Panc1 (cell line): ENCODE data around the gene POU2AF3. TPM values are rescaled to one million over a fixed set of nuclear protein-coding genes. Genes with fewer than 3 reads are reported as not detected.
"Not testable (repeated sequence)": the region's sequence is repeated elsewhere in the genome, so short reads cannot be mapped to it uniquely, and the experiment has no call there.

Experiments
- ATAC-seq: fragments of 200-7000 bp; cut with Tn5 transposase; 2 replicates; pipeline ENCODE4 v1.9.1; 2020; ENCODE audit warnings: mild to moderate bottlenecking, moderate library complexity
- BruUV-seq: library from RNA; stranded (reverse); fragments of 400-500 nt; replicated peaks from 2 replicates; lab custom pipeline; 2021; lab: Mats Ljungman, UMichigan
- CTCF ChIA-PET: fragments of 300-600 bp; sonication (Branson Sonifier 250); formaldehyde crosslinking; loops from one replicate; lab custom pipeline; 2022; ENCODE audit warnings: antibody characterized with exemption; lab: Charles Lee
- POLR2A ChIA-PET: fragments of 300-600 bp; sonication (Branson Sonifier 250); formaldehyde crosslinking; loops from one replicate; lab custom pipeline; 2022; ENCODE audit warnings: antibody characterized with exemption; lab: Charles Lee
- DNase-seq: peaks from one replicate; pipeline ENCODE4 v3.0.0-alpha.2; 2010; ENCODE audit warnings: low read depth, low spot score
- H3K27ac ChIP-seq: 2 replicates; pipeline ENCODE4 v1.5.1; 2011; ENCODE audit warnings: mild to moderate bottlenecking, low read length, inconsistent platforms
- H3K27me3 ChIP-seq: fragments of 200-500 bp; sonication (Bioruptor generic); 2 replicates; pipeline ENCODE4 v1.6.0; 2014; ENCODE audit warnings: low read length, inconsistent platforms; ENCODE audit not compliant: control insufficient read depth, insufficient read depth
- H3K36me3 ChIP-seq: fragments of 200-500 bp; sonication (Bioruptor generic); 2 replicates; pipeline ENCODE4 v1.5.1; 2014; ENCODE audit warnings: inconsistent platforms, mild to moderate bottlenecking, low read length, moderate library complexity; ENCODE audit not compliant: control insufficient read depth, insufficient read depth
- H3K4me1 ChIP-seq: 2 replicates; pipeline ENCODE4 v1.5.1; 2011; ENCODE audit warnings: inconsistent platforms, mild to moderate bottlenecking, low read length, moderate library complexity; ENCODE audit not compliant: control insufficient read depth, insufficient read depth
- H3K4me3 ChIP-seq, 2 experiments: 2 replicates each; pipeline ENCODE4 v1.5.1; 2011 to 2012; ENCODE audit warnings: low read depth in 2 of 2, low read length in 2 of 2, mild to moderate bottlenecking in 2 of 2, inconsistent platforms in 1 of 2, moderate library complexity in 1 of 2
- H3K9me3 ChIP-seq: fragments of 200-500 bp; sonication (Bioruptor generic); 2 replicates; pipeline ENCODE4 v1.5.1; 2014; ENCODE audit warnings: low read depth, mild to moderate bottlenecking, inconsistent platforms, low read length, moderate library complexity; ENCODE audit not compliant: control insufficient read depth, insufficient read depth
- POLR2AphosphoS5 ChIP-seq: IDR thresholded peaks from 2 replicates; pipeline ENCODE4 v1.6.1; 2012; ENCODE audit warnings: mild to moderate bottlenecking, low read depth, low read length, moderate library complexity
- SIN3A ChIP-seq: IDR thresholded peaks from 2 replicates; pipeline ENCODE4 v1.6.1; 2012; ENCODE audit warnings: low read depth, mild to moderate bottlenecking, low read length, moderate library complexity, borderline replicate concordance; ENCODE audit not compliant: insufficient read depth
- TCF7L2 ChIP-seq: IDR thresholded peaks from 2 replicates; pipeline ENCODE4 v1.6.1; 2011; ENCODE audit warnings: mild to moderate bottlenecking, low read depth, low read length, inconsistent platforms
- in situ Hi-C: cut with HindIII; loops from 2 replicates; pipeline ENCODE4 v1.10.0; 2016; ENCODE audit warnings: low sequenced_read_pairs, low pct_unique_long_range_greater_than_20kb
- intact Hi-C: fragments of 100-400 bp; cut with micrococcal nuclease; formaldehyde crosslinking; loops from one replicate; pipeline ENCODE4 v1.10.0; 2022; ENCODE audit not compliant: unreplicated experiment
- total RNA-seq: library from RNA; stranded (reverse); gene quantifications from one replicate; pipeline ENCODE4 v1.2.1, GENCODE V29; 2021; ENCODE audit not compliant: unreplicated experiment
- TF ChIP-seq, protein P1 (sequence below): fragments of 450-650 bp; IDR thresholded peaks from 2 replicates; pipeline ENCODE4 v1.5.1; 2017; ENCODE audit warnings: mild to moderate bottlenecking
- TF ChIP-seq, protein P2 (sequence below), 2 experiments: IDR thresholded peaks; 2 replicates each; pipeline ENCODE4 v1.6.1; 2011 to 2012; ENCODE audit warnings: low read depth in 2 of 2, control low read depth in 1 of 2, low read length in 1 of 2, mild to moderate bottlenecking in 1 of 2, moderate library complexity in 1 of 2; ENCODE audit not compliant: insufficient read depth in 1 of 2

Gene POU2AF3
- total RNA-seq, 1 experiment from 2014 or later, result 0.64 TPM

DNA sequence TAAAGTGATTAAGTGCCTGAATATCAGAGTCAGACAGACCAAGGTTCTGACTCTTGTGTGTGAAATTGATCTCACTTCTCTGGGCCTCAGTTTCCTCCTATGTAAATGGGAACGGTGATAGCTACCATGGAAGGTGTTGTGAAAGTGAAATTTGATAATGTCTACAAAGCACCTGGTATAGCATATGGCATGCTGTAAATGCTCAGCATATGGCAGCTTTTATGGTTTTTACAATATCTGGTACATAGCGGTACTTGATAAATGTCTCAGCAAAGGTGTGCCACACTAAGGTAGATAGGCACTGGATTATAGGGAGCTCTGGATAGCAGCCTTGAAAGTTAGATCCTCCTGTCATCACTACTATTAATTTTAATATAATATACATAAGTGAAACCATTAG is 32.9 kb upstream of the POU2AF3 start:
- TF ChIP-seq, protein P1, sequence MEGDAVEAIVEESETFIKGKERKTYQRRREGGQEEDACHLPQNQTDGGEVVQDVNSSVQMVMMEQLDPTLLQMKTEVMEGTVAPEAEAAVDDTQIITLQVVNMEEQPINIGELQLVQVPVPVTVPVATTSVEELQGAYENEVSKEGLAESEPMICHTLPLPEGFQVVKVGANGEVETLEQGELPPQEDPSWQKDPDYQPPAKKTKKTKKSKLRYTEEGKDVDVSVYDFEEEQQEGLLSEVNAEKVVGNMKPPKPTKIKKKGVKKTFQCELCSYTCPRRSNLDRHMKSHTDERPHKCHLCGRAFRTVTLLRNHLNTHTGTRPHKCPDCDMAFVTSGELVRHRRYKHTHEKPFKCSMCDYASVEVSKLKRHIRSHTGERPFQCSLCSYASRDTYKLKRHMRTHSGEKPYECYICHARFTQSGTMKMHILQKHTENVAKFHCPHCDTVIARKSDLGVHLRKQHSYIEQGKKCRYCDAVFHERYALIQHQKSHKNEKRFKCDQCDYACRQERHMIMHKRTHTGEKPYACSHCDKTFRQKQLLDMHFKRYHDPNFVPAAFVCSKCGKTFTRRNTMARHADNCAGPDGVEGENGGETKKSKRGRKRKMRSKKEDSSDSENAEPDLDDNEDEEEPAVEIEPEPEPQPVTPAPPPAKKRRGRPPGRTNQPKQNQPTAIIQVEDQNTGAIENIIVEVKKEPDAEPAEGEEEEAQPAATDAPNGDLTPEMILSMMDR, result no peak
- TF ChIP-seq TCF7L2 (no peak), SIN3A (no peak), POLR2AphosphoS5 (no peak)
- TF ChIP-seq, protein P2, sequence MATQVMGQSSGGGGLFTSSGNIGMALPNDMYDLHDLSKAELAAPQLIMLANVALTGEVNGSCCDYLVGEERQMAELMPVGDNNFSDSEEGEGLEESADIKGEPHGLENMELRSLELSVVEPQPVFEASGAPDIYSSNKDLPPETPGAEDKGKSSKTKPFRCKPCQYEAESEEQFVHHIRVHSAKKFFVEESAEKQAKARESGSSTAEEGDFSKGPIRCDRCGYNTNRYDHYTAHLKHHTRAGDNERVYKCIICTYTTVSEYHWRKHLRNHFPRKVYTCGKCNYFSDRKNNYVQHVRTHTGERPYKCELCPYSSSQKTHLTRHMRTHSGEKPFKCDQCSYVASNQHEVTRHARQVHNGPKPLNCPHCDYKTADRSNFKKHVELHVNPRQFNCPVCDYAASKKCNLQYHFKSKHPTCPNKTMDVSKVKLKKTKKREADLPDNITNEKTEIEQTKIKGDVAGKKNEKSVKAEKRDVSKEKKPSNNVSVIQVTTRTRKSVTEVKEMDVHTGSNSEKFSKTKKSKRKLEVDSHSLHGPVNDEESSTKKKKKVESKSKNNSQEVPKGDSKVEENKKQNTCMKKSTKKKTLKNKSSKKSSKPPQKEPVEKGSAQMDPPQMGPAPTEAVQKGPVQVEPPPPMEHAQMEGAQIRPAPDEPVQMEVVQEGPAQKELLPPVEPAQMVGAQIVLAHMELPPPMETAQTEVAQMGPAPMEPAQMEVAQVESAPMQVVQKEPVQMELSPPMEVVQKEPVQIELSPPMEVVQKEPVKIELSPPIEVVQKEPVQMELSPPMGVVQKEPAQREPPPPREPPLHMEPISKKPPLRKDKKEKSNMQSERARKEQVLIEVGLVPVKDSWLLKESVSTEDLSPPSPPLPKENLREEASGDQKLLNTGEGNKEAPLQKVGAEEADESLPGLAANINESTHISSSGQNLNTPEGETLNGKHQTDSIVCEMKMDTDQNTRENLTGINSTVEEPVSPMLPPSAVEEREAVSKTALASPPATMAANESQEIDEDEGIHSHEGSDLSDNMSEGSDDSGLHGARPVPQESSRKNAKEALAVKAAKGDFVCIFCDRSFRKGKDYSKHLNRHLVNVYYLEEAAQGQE (IDR thresholded peaks at IDR 0.05; ENCODE audit: insufficient read depth in 1 of 2, low read depth in 2 of 2, low read length in 1 of 2), result no peak
- Histone ChIP-seq H3K27ac (no peak overlapping the region), H3K9me3 (no peaks in the 10 kb centered on the region), H3K4me1 (no peaks in the 10 kb centered on the region), H3K4me3 (no peak overlapping the region), H3K27me3 (peaks cover 27% of the 10 kb centered on the region), H3K36me3 (no peaks in the 10 kb centered on the region)
- POLR2A ChIA-PET, result no interaction called here
- intact Hi-C loops, result no loop called here
- in situ Hi-C loops, result no loop called here
- no peak for ATAC-seq
- BruUV-seq, result no TSS peak
- CTCF ChIA-PET, result interaction anchor here (0.6 kb wide), 1 partner anchor 17 kb away, joined by 5 read pairs; no protein-coding TSS in a partner anchor
- DNase-seq, result no peak

DNA sequence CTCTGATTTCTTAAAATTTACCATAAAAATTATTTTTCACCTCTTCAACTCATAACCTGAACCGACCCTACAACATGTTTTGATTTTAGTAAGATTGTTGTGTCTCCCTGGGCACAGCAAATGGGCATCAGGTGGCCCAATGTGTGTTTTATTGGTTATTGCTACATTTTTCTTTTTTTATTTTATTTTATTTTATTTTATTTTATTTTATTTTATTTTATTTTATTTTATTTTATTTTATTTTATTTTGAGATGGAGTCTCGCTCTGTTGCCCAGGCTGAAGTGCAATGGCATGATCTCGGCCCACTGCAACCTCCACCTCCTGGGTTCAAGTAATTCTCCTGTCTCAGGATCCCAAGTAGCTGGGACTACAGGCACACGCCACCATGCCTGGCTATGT is 30.0 kb upstream of the POU2AF3 start:
- in situ Hi-C loops, result not testable (repeated sequence)

DNA sequence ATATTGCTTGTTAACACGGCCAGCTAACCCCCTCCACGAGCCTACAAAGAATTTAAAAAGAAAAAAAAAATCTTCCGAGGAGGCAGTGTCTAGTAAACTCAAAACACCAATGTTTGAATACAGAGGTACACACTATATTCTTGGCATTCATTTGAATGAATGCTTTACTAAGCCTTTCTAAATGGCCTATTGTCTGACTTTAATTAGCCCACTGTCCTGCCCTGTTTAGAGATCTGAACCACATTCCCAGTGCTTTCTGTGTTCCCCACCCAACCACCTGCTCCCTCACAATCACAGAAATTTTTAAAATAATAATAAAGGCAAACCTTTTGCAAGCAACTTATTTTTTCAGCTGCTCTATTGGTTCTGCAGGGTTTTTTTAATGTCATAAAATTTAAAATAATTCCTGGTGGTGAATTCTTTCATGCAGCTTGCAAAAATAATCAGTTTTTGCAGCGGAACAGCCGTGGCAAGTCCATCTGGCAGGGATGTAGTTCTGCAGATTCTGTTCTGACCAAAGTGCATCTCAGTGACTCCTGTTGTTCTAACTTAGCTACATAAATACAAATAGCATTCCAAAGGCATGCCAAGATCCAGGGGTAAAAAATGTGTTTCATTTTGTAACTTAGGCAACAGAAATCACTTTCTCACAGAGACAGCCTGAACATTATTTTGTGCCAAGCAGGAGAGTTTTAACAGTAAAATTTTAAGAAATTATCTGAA is 29.0 kb upstream of the POU2AF3 start:
- Histone ChIP-seq H3K4me3 (no peak overlapping the region), H3K27me3 (peaks cover 15% of the 10 kb centered on the region), H3K36me3 (no peaks in the 10 kb centered on the region), H3K9me3 (no peaks in the 10 kb centered on the region), H3K4me1 (no peaks in the 10 kb centered on the region), H3K27ac (no peak overlapping the region)
- CTCF ChIA-PET, result no interaction called here
- in situ Hi-C loops, result no loop called here
- TF ChIP-seq, protein P1, result no peak
- TF ChIP-seq SIN3A (no peak), POLR2AphosphoS5 (no peak), TCF7L2 (no peak)
- TF ChIP-seq, protein P2 (IDR thresholded peaks at IDR 0.05; ENCODE audit: insufficient read depth in 1 of 2, low read depth in 2 of 2, low read length in 1 of 2), result no peak
- BruUV-seq, result no TSS peak
- no peak for DNase-seq
- no peak for ATAC-seq
- POLR2A ChIA-PET, result no interaction called here
- intact Hi-C loops, result no loop called here

More for the DNA sequence above, 30.0 kb upstream of the POU2AF3 start:
- BruUV-seq, intact Hi-C loops, DNase-seq, H3K27ac ChIP-seq, H3K36me3 ChIP-seq, ATAC-seq, H3K4me1 ChIP-seq, H3K9me3 ChIP-seq, CTCF ChIA-PET, H3K4me3 ChIP-seq: not testable (repeated sequence)
- POLR2A ChIA-PET, result interaction anchor here (0.7 kb wide), 1 partner anchor 119 kb away, joined by 4 read pairs; no protein-coding TSS in a partner anchor
- H3K27me3 ChIP-seq, result peaks cover 14% of the 10 kb centered on the region
